ENCODE data around the gene CCNJL. TPM values are rescaled to one million over a fixed set of nuclear protein-coding genes. Genes with fewer than 3 reads are reported as not detected.

CCNJL gene
- total and polyA plus RNA-seq, 2 of the 8 experiments (the other 6 are each of a cell fraction or from before 2014, with no cell fraction given): 34.6 to 44.7 TPM

GRCh38 chr5:160317434-160317833, 5.1 kb upstream of the CCNJL start:
- FAIRE-seq (no peak), DNase-seq (ENCODE audit: low read depth in 1 of 2, low spot score in 2 of 2) (no peak)
- Histone ChIP-seq H4K91ac (replicated peaks; ENCODE audit: insufficient read length, low read length) (no peak overlapping the region), H2BK120ac (replicated peaks; ENCODE audit: low read depth, low read length) (no peak overlapping the region), H2BK15ac (ENCODE audit: low read length) (no peak overlapping the region), H3K79me1 (ENCODE audit: low read depth, low read length) (no peaks in the 10 kb centered on the region), H2BK12ac (ENCODE audit: low read depth, low read length) (no peak overlapping the region; the same call in 1 of the 2 replicates), H4K5ac (ENCODE audit: insufficient read length, low read depth, low read length) (no peak overlapping the region), H3K4me2 (ENCODE audit: insufficient read depth in 1 of 2, low read depth in 2 of 2, low read length in 2 of 2) (no peak overlapping the region), H3K23me2 (ENCODE audit: low read depth, low read length) (peaks cover 3% of the 10 kb centered on the region; the same call in 1 of the 2 replicates), H3K18ac (ENCODE audit: extremely low read depth, low read length) (no peak overlapping the region), H3K9ac (replicated peaks in 1 of 4; ENCODE audit: extremely low read depth in 1 of 4, low read depth in 3 of 4, low read length in 3 of 4) (no peak overlapping the region), H4K20me1 (replicated peaks in 1 of 2; ENCODE audit: control insufficient read depth in 1 of 2, insufficient read depth in 2 of 2, low read length in 2 of 2) (no peaks in the 10 kb centered on the region), H3K4me1 (replicated peaks in 1 of 4; ENCODE audit: control insufficient read depth in 3 of 4, insufficient read depth in 4 of 4, low read length in 3 of 4) (peaks cover 0 to 7% (median 1%) of the 10 kb centered on the region in 4 experiments; a peak in 3 of 7 replicates), H3K14ac (ENCODE audit: insufficient read length) (no peak overlapping the region), H4K8ac (ENCODE audit: extremely low read depth, insufficient read depth, low read length) (no peak overlapping the region), H3K23ac (ENCODE audit: insufficient read length) (no peak overlapping the region), H2AK5ac (ENCODE audit: low read depth, low read length) (no peak overlapping the region), H3K4me3 (ENCODE audit: extremely low read depth in 1 of 4, insufficient read depth in 2 of 4, low read depth in 3 of 4, low read length in 4 of 4) (no peak overlapping the region), H3K56ac (replicated peaks; ENCODE audit: insufficient read length, low read depth, low read length) (no peak overlapping the region), H2BK20ac (ENCODE audit: low read length) (no peak overlapping the region), H3K27ac (ENCODE audit: low read depth, low read length) (no peak overlapping the region), H3K4ac (replicated peaks; ENCODE audit: insufficient read length, low read depth, low read length) (no peak overlapping the region), H3K79me2 (ENCODE audit: control insufficient read depth in 1 of 2, insufficient read depth in 2 of 2, low read length in 2 of 2) (peaks cover 0 to 3% of the 10 kb centered on the region in 2 experiments; a peak in 1 of 4 replicates), H3K36me3 (ENCODE audit: control insufficient read depth in 2 of 4, insufficient read depth in 4 of 4, low read length in 3 of 4) (no peaks in the 10 kb centered on the region), H3K9me3 (ENCODE audit: insufficient read depth in 2 of 2, low read depth in 1 of 2, low read length in 1 of 2) (no peaks in the 10 kb centered on the region), H2AFZ (ENCODE audit: low read length) (no peak overlapping the region), H3K27me3 (replicated peaks in 1 of 4; ENCODE audit: control insufficient read depth in 3 of 4, extremely low read depth in 1 of 4, insufficient read depth in 3 of 4, low read length in 3 of 4) (no peaks in the 10 kb centered on the region), H2BK5ac (ENCODE audit: low read depth, low read length) (no peak overlapping the region)
- 91% methylated on average over 5 of the region's 5 CpGs; no CpG with 5 or more reads in 1 of the 2 experiments for WGBS, 2 experiments (ENCODE audit: extremely low coverage in 1 of 2, insufficient coverage in 1 of 2, insufficient read length in 1 of 2, insufficient replicate concordance in 2 of 2, low coverage in 1 of 2, low lambda C conversion rate in 2 of 2, missing lambda C conversion rate in 1 of 2)
- POLR2A ChIA-PET (ENCODE audit: partially characterized antibody): no interaction called here
- TF ChIP-seq CTBP2 (IDR thresholded peaks at IDR 0.05; ENCODE audit: borderline replicate concordance, insufficient read depth, insufficient read length, low read length) (no peak), RFX5 (IDR thresholded peaks at IDR 0.05; ENCODE audit: borderline replicate concordance, low read depth, low read length) (no peak), CBX8 (IDR thresholded peaks at IDR 0.05; ENCODE audit: borderline replicate concordance, low read depth, low read length) (no peak), EGR1 (IDR thresholded peaks at IDR 0.05; ENCODE audit: borderline replicate concordance, low read depth, low read length) (no peak), BRCA1 (IDR thresholded peaks at IDR 0.05; ENCODE audit: low read depth, low read length) (no peak)
- CTCF ChIA-PET (ENCODE audit: partially characterized antibody): interaction anchor here (0.6 kb wide), 1 partner anchor 16 kb away, joined by 3 read pairs; no protein-coding TSS in a partner anchor

All from H1 (cell line).